ENCODE results near the gene AP3S2. TPM values are rescaled to one million over a fixed set of nuclear protein-coding genes. Genes with fewer than 3 reads are reported as not detected.

The AP3S2 gene
- total and polyA plus RNA-seq, 2 of the 8 experiments (the other 6 are each of a cell fraction or from before 2014, with no cell fraction given): 19.2 to 45.4 TPM

DNA sequence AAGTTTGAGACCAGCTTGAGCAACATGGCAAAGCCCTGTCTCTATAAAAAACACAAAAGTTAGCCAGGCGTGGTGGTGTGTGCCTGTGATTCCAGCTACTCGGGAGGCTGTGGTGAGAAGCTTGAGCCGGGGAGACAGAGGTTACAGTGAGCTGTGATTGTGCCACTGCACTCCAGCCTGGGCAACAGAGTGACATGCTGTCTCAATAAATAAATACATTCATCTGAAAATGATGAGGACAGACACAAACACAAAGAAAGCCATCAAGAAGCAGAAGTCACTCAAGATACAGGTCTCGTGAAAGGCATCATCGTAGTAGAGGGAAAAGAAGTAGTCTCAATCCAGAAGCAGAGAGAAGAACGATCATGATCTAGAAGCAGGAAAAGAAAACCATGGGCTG lies 18.1 kb downstream of the AP3S2 start (continued):
- TF ChIP-seq, protein P1, sequence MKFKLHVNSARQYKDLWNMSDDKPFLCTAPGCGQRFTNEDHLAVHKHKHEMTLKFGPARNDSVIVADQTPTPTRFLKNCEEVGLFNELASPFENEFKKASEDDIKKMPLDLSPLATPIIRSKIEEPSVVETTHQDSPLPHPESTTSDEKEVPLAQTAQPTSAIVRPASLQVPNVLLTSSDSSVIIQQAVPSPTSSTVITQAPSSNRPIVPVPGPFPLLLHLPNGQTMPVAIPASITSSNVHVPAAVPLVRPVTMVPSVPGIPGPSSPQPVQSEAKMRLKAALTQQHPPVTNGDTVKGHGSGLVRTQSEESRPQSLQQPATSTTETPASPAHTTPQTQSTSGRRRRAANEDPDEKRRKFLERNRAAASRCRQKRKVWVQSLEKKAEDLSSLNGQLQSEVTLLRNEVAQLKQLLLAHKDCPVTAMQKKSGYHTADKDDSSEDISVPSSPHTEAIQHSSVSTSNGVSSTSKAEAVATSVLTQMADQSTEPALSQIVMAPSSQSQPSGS (IDR thresholded peaks at IDR 0.05; ENCODE audit: low read length): no peak
- no peak for TF ChIP-seq RNF2 (IDR thresholded peaks at IDR 0.05; ENCODE audit: borderline replicate concordance, low read depth, low read length, missing control alignments, poor library complexity, severe bottlenecking)
- TF ChIP-seq SP1 (IDR thresholded peaks at IDR 0.05; ENCODE audit: low read depth, low read length): no peak
- TF ChIP-seq JUND (IDR thresholded peaks at IDR 0.05; ENCODE audit: low read length): no peak
- TF ChIP-seq YY1 (IDR thresholded peaks at IDR 0.05; ENCODE audit: low read depth, low read length): no peak
- no peak for TF ChIP-seq SUZ12 (IDR thresholded peaks at IDR 0.05; ENCODE audit: low read length)
